PFSK-1 (cell line): ENCODE data around the gene COL13A1.

Source experiments
- FOXP2 ChIP-seq: optimal IDR thresholded peaks from 2 replicates; pipeline ENCODE3; 2011; ENCODE audit warnings: borderline replicate concordance, control low read depth, inconsistent platforms; ENCODE audit not compliant: insufficient read depth; ENCODE audit errors: extremely low read length, extremely low read depth
- POLR2AphosphoS5 ChIP-seq: IDR thresholded peaks from 2 replicates; pipeline ENCODE4 v1.6.1; 2012; ENCODE audit warnings: low read depth, mild to moderate bottlenecking, control low read depth, low read length, moderate library complexity
- REST ChIP-seq, 2 experiments: IDR thresholded peaks; 2 replicates each; pipeline versions ENCODE4 v1.6.1 to v1.8.0; 2011 to 2012; ENCODE audit warnings: low read depth in 2 of 2, low read length in 2 of 2, control low read depth in 1 of 2, inconsistent platforms in 1 of 2, mild to moderate bottlenecking in 1 of 2, moderate library complexity in 1 of 2; ENCODE audit not compliant: insufficient read depth in 1 of 2
- SIN3A ChIP-seq: IDR thresholded peaks from 2 replicates; pipeline ENCODE4 v1.6.1; 2012; ENCODE audit warnings: mild to moderate bottlenecking, low read length, moderate library complexity, borderline replicate concordance; ENCODE audit not compliant: insufficient read depth
- TAF1 ChIP-seq: IDR thresholded peaks from 2 replicates; pipeline ENCODE4 v1.6.1; 2012; ENCODE audit warnings: low read length, control low read depth, borderline replicate concordance; ENCODE audit not compliant: insufficient read depth

COL13A1 gene

GRCh38 chr10:69848454-69848853 lies 46.7 kb downstream of the COL13A1 start:
- no peak for TF ChIP-seq POLR2AphosphoS5
- no peak for TF ChIP-seq REST (IDR thresholded peaks at IDR 0.05; ENCODE audit: insufficient read depth in 1 of 2, low read depth in 2 of 2, low read length in 2 of 2)
- no peak for TF ChIP-seq TAF1
- TF ChIP-seq FOXP2, result no peak
- no peak for TF ChIP-seq SIN3A

GRCh38 chr10:69849825-69850224 lies 48.1 kb downstream of the COL13A1 start:
- TF ChIP-seq SIN3A (no peak), TAF1 (no peak), POLR2AphosphoS5 (no peak), FOXP2 (no peak), REST (IDR thresholded peaks at IDR 0.05; ENCODE audit: insufficient read depth in 1 of 2, low read depth in 2 of 2, low read length in 2 of 2) (no peak)

GRCh38 chr10:69850440-69850839 lies 48.7 kb downstream of the COL13A1 start:
- TF ChIP-seq SIN3A (no peak), FOXP2 (no peak), REST (IDR thresholded peaks at IDR 0.05; ENCODE audit: insufficient read depth in 1 of 2, low read depth in 2 of 2, low read length in 2 of 2) (no peak), TAF1 (no peak), POLR2AphosphoS5 (no peak)

GRCh38 chr10:69851306-69851705 lies 49.6 kb downstream of the COL13A1 start:
- TF ChIP-seq FOXP2 (no peak), POLR2AphosphoS5 (no peak), TAF1 (no peak), SIN3A (no peak)

- TF ChIP-seq REST (IDR thresholded peaks at IDR 0.05; ENCODE audit: insufficient read depth in 1 of 2, low read depth in 2 of 2, low read length in 2 of 2), result no peak
- TF ChIP-seq FOXP2, result no peak
- TF ChIP-seq POLR2AphosphoS5, result no peak
- TF ChIP-seq TAF1, result no peak
- no peak for TF ChIP-seq SIN3A
These were observed 51.4 kb downstream of the COL13A1 start for GRCh38 chr10:69853064-69853463.
